PC-3 (cell line): Measurements from ENCODE around the gene GDPD1.

ENCODE experiments used
- EZH2 ChIP-seq: fragments of 300-600 bp; sonication (generic); IDR thresholded peaks from one replicate; pipeline ENCODE4 v1.6.1; 2017; ENCODE audit warnings: antibody characterized with exemption, mild to moderate bottlenecking, low read length; ENCODE audit not compliant: unreplicated experiment
- TF ChIP-seq, protein P1 (sequence below): fragments of 300-600 bp; sonication (generic); conservative IDR thresholded peaks from 2 replicates; pipeline ENCODE4 v1.5.1; 2017; ENCODE audit warnings: antibody characterized with exemption, low read depth, mild to moderate bottlenecking, low read length

GRCh38 chr17:59175076-59175475 is 45.2 kb upstream of the GDPD1 start:
- TF ChIP-seq, protein P1, sequence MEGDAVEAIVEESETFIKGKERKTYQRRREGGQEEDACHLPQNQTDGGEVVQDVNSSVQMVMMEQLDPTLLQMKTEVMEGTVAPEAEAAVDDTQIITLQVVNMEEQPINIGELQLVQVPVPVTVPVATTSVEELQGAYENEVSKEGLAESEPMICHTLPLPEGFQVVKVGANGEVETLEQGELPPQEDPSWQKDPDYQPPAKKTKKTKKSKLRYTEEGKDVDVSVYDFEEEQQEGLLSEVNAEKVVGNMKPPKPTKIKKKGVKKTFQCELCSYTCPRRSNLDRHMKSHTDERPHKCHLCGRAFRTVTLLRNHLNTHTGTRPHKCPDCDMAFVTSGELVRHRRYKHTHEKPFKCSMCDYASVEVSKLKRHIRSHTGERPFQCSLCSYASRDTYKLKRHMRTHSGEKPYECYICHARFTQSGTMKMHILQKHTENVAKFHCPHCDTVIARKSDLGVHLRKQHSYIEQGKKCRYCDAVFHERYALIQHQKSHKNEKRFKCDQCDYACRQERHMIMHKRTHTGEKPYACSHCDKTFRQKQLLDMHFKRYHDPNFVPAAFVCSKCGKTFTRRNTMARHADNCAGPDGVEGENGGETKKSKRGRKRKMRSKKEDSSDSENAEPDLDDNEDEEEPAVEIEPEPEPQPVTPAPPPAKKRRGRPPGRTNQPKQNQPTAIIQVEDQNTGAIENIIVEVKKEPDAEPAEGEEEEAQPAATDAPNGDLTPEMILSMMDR: no peak
- TF ChIP-seq EZH2: no peak
